A549 (cell line): ENCODE measurements around the gene N4BP2L2.

Experiments used
- CEBPB ChIP-seq, 2 experiments: fragments of >200 bp in 1 of 2; sonication (Bioruptor Twin) in 1 of 2; formaldehyde crosslinking in 1 of 2; IDR thresholded peaks; 2 replicates each; pipeline ENCODE4 v1.6.1; 2012 to 2016
- CTCF ChIP-seq: fragments of >200 bp; sonication (Bioruptor Twin); formaldehyde crosslinking; IDR thresholded peaks from 3 replicates; pipeline ENCODE4 v1.5.1; 2016
- KDM5A ChIP-seq: fragments of 200-600 bp; sonication (generic); IDR thresholded peaks from 2 replicates; pipeline ENCODE4 v1.6.1; 2016; ENCODE audit warnings: antibody characterized with exemption, mild to moderate bottlenecking
- MAX ChIP-seq: IDR thresholded peaks from 2 replicates; pipeline ENCODE4 v1.6.1; 2012
- NR3C1 ChIP-seq: fragments of >200 bp; sonication (Bioruptor Twin); formaldehyde crosslinking; IDR thresholded peaks from 3 replicates; pipeline ENCODE4 v1.6.1; 2017
- POLR2A ChIP-seq: IDR thresholded peaks from 2 replicates; pipeline ENCODE4 v1.6.1; 2012; ENCODE audit warnings: mild to moderate bottlenecking, low read length
- REST ChIP-seq: fragments of 200-600 bp; sonication (generic); IDR thresholded peaks from 2 replicates; pipeline ENCODE4 v1.6.1; 2016; ENCODE audit warnings: antibody characterized with exemption, mild to moderate bottlenecking, moderate library complexity

- TF ChIP-seq CTCF (no peak), KDM5A (no peak), REST (no peak), POLR2A (no peak), CEBPB (IDR thresholded peaks at IDR 0.05) (no peak), NR3C1 (no peak), MAX (no peak)
Observed at GRCh38 chr13:32555613-32556012, 17.0 kb upstream of the N4BP2L2 start.
